GM19395 (cell line): ENCODE measurements around the gene MYEOV.

Experiments used
- ATAC-seq: cut with Tn5 transposase; IDR thresholded peaks from one replicate; pipeline ENCODE4 v1.9.1; 2021; ENCODE audit warnings: mild to moderate bottlenecking, moderate library complexity; ENCODE audit not compliant: unreplicated experiment

Gene MYEOV

GRCh38 chr11:69293819-69294505 lies at the start of gene MYEOV:
TSS of gene MYEOV (plus strand) at chr11:69294155. CDS start at chr11:69295355, 1,200 bp downstream.
- ATAC-seq, result no peak

GRCh38 chr11:69244266-69244665 lies 49.7 kb upstream of the MYEOV start:
- ATAC-seq, result no peak

GRCh38 chr11:69245041-69245440 lies 48.9 kb upstream of the MYEOV start:
- no peak for ATAC-seq

- no peak for ATAC-seq
These were observed 48.2 kb upstream of the MYEOV start for GRCh38 chr11:69245491-69246345.

- ATAC-seq, result no peak
These were observed 44.4 kb upstream of the MYEOV start for GRCh38 chr11:69249311-69250185.

- ATAC-seq, result no peak
These were observed 43.5 kb upstream of the MYEOV start for GRCh38 chr11:69250186-69251056.

GRCh38 chr11:69251057-69251393 lies 42.9 kb upstream of the MYEOV start:
- no peak for ATAC-seq

- no peak for ATAC-seq
These were observed 42.1 kb upstream of the MYEOV start for GRCh38 chr11:69251639-69252489.

GRCh38 chr11:69252490-69252837 lies 41.5 kb upstream of the MYEOV start:
- ATAC-seq, result no peak

GRCh38 chr11:69253028-69253427 lies 40.9 kb upstream of the MYEOV start:
- ATAC-seq, result no peak

GRCh38 chr11:69257134-69257533 lies 36.8 kb upstream of the MYEOV start:
- ATAC-seq, result no peak

GRCh38 chr11:69257838-69258658 lies 35.9 kb upstream of the MYEOV start:
- ATAC-seq, result no peak

- no peak for ATAC-seq
These were observed 34.9 kb upstream of the MYEOV start for GRCh38 chr11:69259096-69259495.

- no peak for ATAC-seq
These were observed 33.3 kb upstream of the MYEOV start for GRCh38 chr11:69260622-69261021.

- no peak for ATAC-seq
These were observed 32.8 kb upstream of the MYEOV start for GRCh38 chr11:69261116-69261515.

GRCh38 chr11:69262918-69263735 lies 30.8 kb upstream of the MYEOV start:
- no peak for ATAC-seq

- no peak for ATAC-seq
These were observed 30.3 kb upstream of the MYEOV start for GRCh38 chr11:69263736-69264052.

GRCh38 chr11:69264486-69264885 lies 29.5 kb upstream of the MYEOV start:
- ATAC-seq, result no peak
